Transverse colon (tissue), 4 donors: ENCODE results near the gene MEIS2. TPM values are rescaled to one million over a fixed set of nuclear protein-coding genes. Genes with fewer than 3 reads are reported as not detected.

Source experiments
- DNase-seq: peaks from one replicate; pipeline ENCODE4 v3.0.0-alpha.2; 2019
- H3K27ac ChIP-seq, 4 donors: fragments of 200-600 bp; sonication (generic); 2 replicates each; pipeline ENCODE4 v1.5.1; 2016 to 2018; ENCODE audit warnings: inconsistent platforms in 4 of 4
- H3K27me3 ChIP-seq: fragments of 200-600 bp; sonication (generic); 2 replicates; pipeline ENCODE4 v1.5.1; 2017; ENCODE audit warnings: inconsistent platforms
- H3K36me3 ChIP-seq, 4 donors: fragments of 200-600 bp; sonication (generic); 2 replicates each; pipeline ENCODE4 v1.5.1; 2017 to 2019; ENCODE audit warnings: inconsistent platforms in 4 of 4
- H3K4me1 ChIP-seq, 4 donors: fragments of 200-600 bp; sonication (generic); 2 replicates each; pipeline ENCODE4 v1.5.1; 2017 to 2020; ENCODE audit warnings: inconsistent platforms in 4 of 4
- H3K4me3 ChIP-seq, 4 donors: fragments of 200-600 bp; sonication (generic); 1 replicate in 1 of 4; 2 replicates in 3 of 4; pipeline versions ENCODE4 v1.5.1 to v1.6.1; 2017 to 2019; ENCODE audit warnings: inconsistent platforms in 4 of 4
- H3K9me3 ChIP-seq, 2 donors: fragments of 200-600 bp; sonication (generic); 2 replicates each; pipeline ENCODE4 v1.5.1; 2017 to 2019; ENCODE audit warnings: inconsistent platforms in 2 of 2
- EP300 ChIP-seq: sonication (generic); formaldehyde crosslinking; IDR thresholded peaks from one replicate; pipeline ENCODE4 v1.6.1; 2017; ENCODE audit warnings: antibody characterized with exemption, low read depth
- POLR2A ChIP-seq: fragments of 450-650 bp; IDR thresholded peaks from one replicate; pipeline ENCODE4 v1.6.1; 2016; ENCODE audit warnings: antibody characterized with exemption, mild to moderate bottlenecking, moderate library complexity
- POLR2AphosphoS5 ChIP-seq, 3 donors: sonication (generic); formaldehyde crosslinking; IDR thresholded peaks; one replicate each; pipeline ENCODE4 v1.6.1; 2016; ENCODE audit warnings: antibody characterized with exemption in 3 of 3
- WGBS, 2 donors: methylation state at CpG; one replicate each; pipeline ENCODE4 v1.1.5; 2018; ENCODE audit warnings: low coverage in 1 of 2; 5-methylcytosine and 5-hydroxymethylcytosine counted together
- in situ Hi-C, 4 donors: fragments of 200-750 bp; cut with MboI; loops; one replicate each; pipeline versions ENCODE4 v1.15.0 to v1.15.1; 2017; ENCODE audit warnings: low sequenced_read_pairs in 3 of 4, low pct_ligation_motif_present in 1 of 4, low pct_unique_long_range_greater_than_20kb in 1 of 4
- intact Hi-C: fragments of 100-400 bp; cut with DNase I; formaldehyde crosslinking; loops from one replicate; pipeline ENCODE4 v1.15.1; 2023; ENCODE audit warnings: low total_unique reads
- total RNA-seq, 4 donors: library from RNA; depleted of rRNA; stranded (reverse); fragments of >200 nt; gene quantifications; one replicate each; pipeline ENCODE4 v1.1.0, GENCODE V29; 2016
- TF ChIP-seq, protein P1 (sequence below), 5 experiments: fragments of 200-600 bp in 3 of 5; fragments of 450-650 bp in 2 of 5; sonication (generic) in 3 of 5; IDR thresholded peaks; 1 replicate in 2 of 5; 2 replicates in 3 of 5; pipeline ENCODE4 v1.5.1; 2016 to 2017; ENCODE audit warnings: antibody characterized with exemption in 5 of 5, inconsistent platforms in 3 of 5, mild to moderate bottlenecking in 2 of 5, moderate library complexity in 1 of 5

MEIS2 gene
- total RNA-seq, 4 donors from 2014 or later: 16.5 to 43.4 (median 32.7) TPM

- Histone ChIP-seq H3K4me3 (no peak overlapping the region), H3K27ac (peak overlapping the region; percentile 45 to 78 (median 65))
- WGBS, 2 donors: 46 to 69% methylated on average over 2 to 4 of the region's 4 CpGs
Measured at GRCh38 chr15:37015451-37015850, 84.9 kb downstream of the MEIS2 start.

DNA sequence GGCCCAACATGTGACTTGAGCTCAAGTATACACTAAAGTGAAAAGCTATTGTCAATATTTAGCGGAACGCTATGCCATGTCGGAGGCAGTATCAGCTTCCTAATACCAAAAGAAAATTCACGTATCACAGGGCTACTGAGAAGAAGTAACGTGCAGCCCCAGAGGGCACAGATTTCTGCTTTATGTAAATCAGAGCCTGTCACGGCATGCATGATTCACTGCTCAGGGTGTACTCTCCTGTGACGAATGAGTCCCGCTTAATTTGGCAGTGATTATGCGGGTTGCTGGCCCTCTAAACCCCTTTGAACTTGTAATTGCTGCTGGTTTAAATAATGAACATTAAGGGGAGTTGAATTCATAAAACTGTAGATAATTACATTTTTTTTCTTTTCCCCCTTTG lies 85.3 kb downstream of the MEIS2 start:
- intact Hi-C loops: no loop called here
- DNase-seq: no peak
- 66 to 80% methylated on average over 1 to 9 of the region's 9 CpGs for WGBS, 2 donors
- TF ChIP-seq POLR2A: no peak
- TF ChIP-seq, protein P1, sequence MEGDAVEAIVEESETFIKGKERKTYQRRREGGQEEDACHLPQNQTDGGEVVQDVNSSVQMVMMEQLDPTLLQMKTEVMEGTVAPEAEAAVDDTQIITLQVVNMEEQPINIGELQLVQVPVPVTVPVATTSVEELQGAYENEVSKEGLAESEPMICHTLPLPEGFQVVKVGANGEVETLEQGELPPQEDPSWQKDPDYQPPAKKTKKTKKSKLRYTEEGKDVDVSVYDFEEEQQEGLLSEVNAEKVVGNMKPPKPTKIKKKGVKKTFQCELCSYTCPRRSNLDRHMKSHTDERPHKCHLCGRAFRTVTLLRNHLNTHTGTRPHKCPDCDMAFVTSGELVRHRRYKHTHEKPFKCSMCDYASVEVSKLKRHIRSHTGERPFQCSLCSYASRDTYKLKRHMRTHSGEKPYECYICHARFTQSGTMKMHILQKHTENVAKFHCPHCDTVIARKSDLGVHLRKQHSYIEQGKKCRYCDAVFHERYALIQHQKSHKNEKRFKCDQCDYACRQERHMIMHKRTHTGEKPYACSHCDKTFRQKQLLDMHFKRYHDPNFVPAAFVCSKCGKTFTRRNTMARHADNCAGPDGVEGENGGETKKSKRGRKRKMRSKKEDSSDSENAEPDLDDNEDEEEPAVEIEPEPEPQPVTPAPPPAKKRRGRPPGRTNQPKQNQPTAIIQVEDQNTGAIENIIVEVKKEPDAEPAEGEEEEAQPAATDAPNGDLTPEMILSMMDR (IDR thresholded peaks at IDR 0.05): no peak
- no peak for TF ChIP-seq EP300
- no peak for TF ChIP-seq POLR2AphosphoS5 (IDR thresholded peaks at IDR 0.05)
- Histone ChIP-seq H3K4me3 (no peak overlapping the region), H3K27ac (peak overlapping the region; percentile 35 to 78 (median 59)), H3K27me3 (no peaks in the 10 kb centered on the region), H3K4me1 (peaks cover 0 to 16% (median 3%) of the 10 kb centered on the region in 4 donors), H3K36me3 (no peaks in the 10 kb centered on the region), H3K9me3 (no peaks in the 10 kb centered on the region)
- in situ Hi-C loops: no loop called here

More at GRCh38 chr15:37015451-37015850, 84.9 kb downstream of the MEIS2 start:
- in situ Hi-C loops: no loop called here
- intact Hi-C loops: no loop called here
- Histone ChIP-seq H3K27me3 (no peaks in the 10 kb centered on the region), H3K9me3 (no peaks in the 10 kb centered on the region), H3K36me3 (no peaks in the 10 kb centered on the region), H3K4me1 (peaks cover 0 to 20% (median 3%) of the 10 kb centered on the region in 4 donors)
- DNase-seq: no peak
- no peak for TF ChIP-seq POLR2AphosphoS5 (IDR thresholded peaks at IDR 0.05)
- TF ChIP-seq EP300: no peak
- no peak for TF ChIP-seq POLR2A
- TF ChIP-seq, protein P1 (IDR thresholded peaks at IDR 0.05): no peak

- Histone ChIP-seq H3K36me3 (no peaks in the 10 kb centered on the region), H3K4me3 (no peak overlapping the region), H3K27me3 (no peaks in the 10 kb centered on the region), H3K9me3 (no peaks in the 10 kb centered on the region), H3K27ac (peak overlapping the region; percentile 35 to 78 (median 59)), H3K4me1 (peaks cover 0 to 11% (median 3%) of the 10 kb centered on the region in 4 donors)
- in situ Hi-C loops (no loop called here), intact Hi-C loops (no loop called here)
- TF ChIP-seq, protein P1 (IDR thresholded peaks at IDR 0.05): no peak
- TF ChIP-seq EP300 (no peak), POLR2A (no peak), POLR2AphosphoS5 (IDR thresholded peaks at IDR 0.05) (no peak)
- WGBS, 2 donors: 33 to 58% methylated on average over 3 of the region's 3 CpGs
- no peak for DNase-seq
Measured at GRCh38 chr15:37014566-37014965, 85.8 kb downstream of the MEIS2 start.

GRCh38 chr15:37014137-37014536 lies 86.2 kb downstream of the MEIS2 start:
- TF ChIP-seq POLR2A: no peak
- no peak for TF ChIP-seq POLR2AphosphoS5 (IDR thresholded peaks at IDR 0.05)
- TF ChIP-seq, protein P1 (IDR thresholded peaks at IDR 0.05): no peak
- no peak for TF ChIP-seq EP300
- 37% methylated on average over 2 of the region's 2 CpGs; no CpG with 5 or more reads in 1 of the 2 donors for WGBS, 2 donors

More at GRCh38 chr15:37014137-37014536, 86.2 kb downstream of the MEIS2 start:
- H3K27ac ChIP-seq: peak overlapping the region; percentile 35 to 78 (median 59)
- no peak overlapping the region for H3K4me3 ChIP-seq
- no peaks in the 10 kb centered on the region for H3K27me3 ChIP-seq
- no peak for DNase-seq
- peaks cover 0 to 7% (median 3%) of the 10 kb centered on the region in 4 donors for H3K4me1 ChIP-seq
- in situ Hi-C loops: no loop called here
- intact Hi-C loops: no loop called here
- H3K36me3 ChIP-seq: no peaks in the 10 kb centered on the region
- no peaks in the 10 kb centered on the region for H3K9me3 ChIP-seq
